Fibroblast of skin of scalp (primary cell): ENCODE data around the gene ATP9A.
A peak's percentile ranks its signal among the peaks of the same experiment; 100 is the strongest.
"Not testable (repeated sequence)": the region's sequence is repeated elsewhere in the genome, so short reads cannot be mapped to it uniquely, and the experiment has no call there.

Source experiments
- DNase-seq: peaks from one replicate; pipeline ENCODE4 v3.0.0-alpha.2; 2013

Gene ATP9A

DNA sequence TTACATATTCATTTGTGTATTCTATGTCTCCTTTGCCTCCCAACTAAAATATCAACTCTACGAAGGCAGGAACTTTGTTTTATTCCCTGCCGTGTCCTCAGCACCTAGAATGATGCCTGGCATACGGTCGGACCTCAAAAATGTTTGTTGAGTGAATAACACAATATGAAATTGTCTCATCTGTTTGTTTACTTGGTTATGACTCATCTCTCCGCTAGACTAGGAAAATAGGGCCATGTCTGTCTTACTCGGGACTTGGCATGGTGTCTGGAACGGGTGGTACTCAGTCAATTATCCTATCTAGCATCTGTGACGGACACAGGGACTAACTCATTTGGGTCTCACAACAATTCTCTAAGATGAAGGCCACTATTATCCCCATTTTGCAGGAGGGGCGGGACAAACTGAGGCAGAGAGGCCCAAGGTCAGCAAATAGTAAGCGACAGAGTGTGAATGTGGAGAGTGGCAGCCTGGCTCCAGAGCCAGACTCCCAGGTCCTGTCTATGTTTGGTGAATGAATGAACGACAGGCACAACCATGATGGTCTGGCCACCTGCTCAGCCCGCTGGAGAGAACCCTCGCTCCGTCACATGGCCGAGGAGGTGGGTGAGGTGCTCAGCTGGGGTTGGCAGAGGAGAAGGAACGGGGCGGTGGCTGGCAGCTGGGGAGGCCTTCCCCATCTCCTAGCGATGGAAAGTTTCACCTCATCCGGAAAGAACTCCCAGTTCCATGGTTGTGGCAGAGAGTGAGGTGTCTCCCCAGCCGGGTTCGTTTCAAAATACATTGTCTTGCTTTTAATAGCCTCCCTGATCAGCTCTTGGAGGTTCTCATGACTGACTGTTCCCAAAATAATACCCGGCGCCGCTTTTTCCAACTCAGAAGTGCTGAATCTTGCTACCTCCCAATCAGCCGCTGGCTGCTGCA is 198.1 kb downstream of the ATP9A start:
- no peak for DNase-seq

DNA sequence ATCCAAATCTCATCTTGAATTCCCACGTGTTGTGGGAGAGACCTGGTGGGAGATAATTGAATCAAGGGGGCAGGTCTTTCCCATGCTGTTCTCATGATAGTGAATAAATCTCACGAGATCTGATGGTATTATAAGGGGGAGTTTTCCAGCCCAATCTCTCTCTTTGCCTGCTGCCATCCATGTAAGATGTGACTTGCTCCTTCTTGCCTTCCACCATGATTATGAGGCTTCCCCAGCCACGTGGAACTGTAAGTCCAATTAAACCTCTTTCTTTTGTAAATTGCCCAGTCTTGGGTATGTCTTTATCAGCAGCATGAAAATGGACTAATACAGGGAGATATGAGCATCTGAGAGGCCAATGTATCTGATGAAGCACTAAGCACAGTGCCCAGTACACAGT is 199.7 kb downstream of the ATP9A start:
- not testable (repeated sequence) for DNase-seq

DNA sequence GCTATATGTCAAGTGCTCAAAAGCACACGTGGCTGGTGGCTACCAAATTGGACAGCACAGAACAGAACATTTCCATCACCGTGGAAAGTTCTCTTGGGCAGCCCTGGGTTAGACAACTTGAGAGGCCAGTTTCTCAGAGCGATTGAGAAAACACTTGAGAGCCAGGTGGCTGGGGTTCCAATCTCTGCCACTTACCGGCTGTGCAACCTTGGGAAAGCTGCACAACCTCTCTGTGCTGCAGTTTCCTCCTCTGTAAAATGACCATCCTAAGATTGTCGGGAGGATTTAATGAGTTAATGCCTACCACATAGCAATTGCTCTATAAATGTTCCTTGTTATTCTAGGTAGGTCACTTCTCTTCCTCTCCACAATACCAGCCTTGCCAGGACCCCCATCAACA is 200.6 kb downstream of the ATP9A start:
- no peak for DNase-seq

DNA sequence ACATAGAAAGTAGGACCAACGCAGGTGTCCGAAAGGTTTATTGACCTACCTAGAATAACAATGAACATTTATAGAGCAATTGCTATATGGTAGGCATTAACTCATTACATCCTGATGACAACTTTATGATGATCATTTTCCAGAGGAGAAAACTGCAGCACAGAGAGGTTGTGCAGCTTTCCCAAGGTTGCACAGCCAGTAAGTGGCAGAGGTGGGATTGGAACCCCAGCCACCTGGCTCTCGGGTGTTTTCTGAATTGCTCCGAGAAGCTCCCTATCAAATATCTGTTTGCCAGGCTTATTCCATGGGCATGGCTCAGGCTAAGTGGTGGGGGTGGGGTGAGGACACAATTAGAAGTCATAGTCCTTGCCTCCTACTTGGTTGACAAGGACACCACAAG is 201.6 kb downstream of the ATP9A start:
- no peak for DNase-seq

DNA sequence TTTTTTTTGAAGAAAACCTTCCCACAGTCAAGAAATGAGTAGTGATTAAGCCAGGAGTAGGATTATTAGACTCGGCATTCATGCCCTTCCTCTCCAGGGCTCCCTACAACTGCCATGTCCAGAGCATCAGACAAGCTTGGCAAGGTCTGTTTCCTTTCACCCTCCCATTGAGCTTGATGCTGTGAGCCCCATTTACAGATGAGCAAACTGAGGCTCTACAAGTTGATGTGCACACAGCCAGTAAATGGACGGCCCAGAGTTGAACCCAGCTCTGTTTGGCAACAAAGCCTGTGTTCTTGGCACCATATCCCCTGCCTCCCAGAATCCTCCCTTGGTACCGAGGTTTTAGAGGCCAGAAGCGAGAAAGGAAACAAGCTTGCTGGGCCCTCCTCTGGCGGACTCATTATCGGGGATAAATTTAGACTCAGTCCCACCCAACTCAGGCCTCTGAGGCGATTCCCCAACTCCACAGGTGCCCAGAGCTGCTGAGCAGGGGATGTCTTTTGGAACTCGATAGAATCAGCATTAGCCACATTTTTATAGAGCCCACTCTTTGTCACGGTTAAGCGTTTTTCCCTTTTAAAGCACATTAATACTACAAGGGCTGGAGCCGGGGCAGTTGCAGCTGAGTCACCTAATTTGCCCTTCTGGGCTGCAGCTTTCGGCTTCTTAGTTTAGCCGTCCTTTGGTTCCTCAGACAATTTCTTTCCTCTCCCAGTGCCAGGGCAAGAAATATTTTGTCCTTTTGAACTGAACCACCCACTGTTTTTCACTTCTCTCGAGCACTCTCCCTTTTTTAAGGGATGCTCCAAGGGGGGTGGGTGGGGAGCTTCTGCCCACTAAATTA is 202.7 kb downstream of the ATP9A start:
- DNase-seq = peak; percentile 43

DNA sequence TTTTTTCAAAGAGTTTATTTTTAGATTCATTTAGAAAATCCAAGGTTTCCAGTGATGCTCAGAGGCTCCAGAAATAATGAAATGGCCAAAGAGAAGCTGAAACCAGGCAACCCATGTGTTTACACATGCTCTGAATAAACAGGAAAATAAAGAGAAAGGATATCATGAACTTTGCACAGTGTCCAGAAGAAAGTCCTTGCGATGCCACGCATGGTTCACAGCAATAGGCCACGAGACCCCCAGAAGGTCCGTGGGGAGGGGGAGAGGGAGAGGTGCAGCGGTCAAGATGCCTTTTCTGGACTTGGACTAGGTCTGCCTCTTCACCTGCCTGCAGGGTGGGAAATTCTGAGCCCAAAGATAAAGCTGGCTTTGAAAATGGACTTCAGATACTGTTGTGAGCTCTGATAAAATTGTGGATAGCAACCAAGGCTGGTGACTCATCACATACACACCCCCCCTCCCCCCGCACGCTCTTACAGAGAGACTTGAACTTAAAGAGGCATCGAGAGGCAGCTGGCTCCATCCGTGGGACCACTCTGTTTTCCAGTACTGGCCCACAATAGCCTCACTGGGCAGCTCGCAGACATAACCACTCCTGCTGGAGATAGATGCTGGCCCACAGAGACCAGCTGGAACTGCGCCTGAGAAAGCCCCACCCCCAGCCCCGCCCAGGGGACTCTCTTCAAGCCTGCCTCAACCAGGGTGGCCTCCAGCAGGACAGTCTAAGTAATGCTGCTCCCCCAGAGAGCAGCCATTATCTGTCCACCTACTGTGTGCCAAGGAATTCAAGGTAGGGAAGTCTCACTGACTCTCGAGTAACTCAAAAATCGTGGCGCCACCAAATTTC is 204.5 kb downstream of the ATP9A start:
- peak; percentile 83 for DNase-seq

DNA sequence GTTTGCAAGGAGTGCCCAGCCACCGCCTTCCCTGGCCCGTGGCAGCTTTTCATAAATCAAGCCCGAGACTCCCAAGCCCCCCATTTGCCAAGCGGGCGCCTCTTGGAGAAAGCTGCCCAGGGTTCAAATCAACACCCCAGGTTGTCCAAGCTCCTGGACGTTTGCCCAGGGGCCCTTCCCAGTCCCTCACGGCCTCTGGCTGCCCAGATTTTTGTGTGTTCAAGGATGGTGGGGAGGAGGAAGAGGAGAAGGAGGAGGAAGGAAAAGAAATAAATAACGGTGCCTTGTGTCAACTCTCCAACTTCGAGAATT is 205.1 kb downstream of the ATP9A start:
- DNase-seq = no peak

DNA sequence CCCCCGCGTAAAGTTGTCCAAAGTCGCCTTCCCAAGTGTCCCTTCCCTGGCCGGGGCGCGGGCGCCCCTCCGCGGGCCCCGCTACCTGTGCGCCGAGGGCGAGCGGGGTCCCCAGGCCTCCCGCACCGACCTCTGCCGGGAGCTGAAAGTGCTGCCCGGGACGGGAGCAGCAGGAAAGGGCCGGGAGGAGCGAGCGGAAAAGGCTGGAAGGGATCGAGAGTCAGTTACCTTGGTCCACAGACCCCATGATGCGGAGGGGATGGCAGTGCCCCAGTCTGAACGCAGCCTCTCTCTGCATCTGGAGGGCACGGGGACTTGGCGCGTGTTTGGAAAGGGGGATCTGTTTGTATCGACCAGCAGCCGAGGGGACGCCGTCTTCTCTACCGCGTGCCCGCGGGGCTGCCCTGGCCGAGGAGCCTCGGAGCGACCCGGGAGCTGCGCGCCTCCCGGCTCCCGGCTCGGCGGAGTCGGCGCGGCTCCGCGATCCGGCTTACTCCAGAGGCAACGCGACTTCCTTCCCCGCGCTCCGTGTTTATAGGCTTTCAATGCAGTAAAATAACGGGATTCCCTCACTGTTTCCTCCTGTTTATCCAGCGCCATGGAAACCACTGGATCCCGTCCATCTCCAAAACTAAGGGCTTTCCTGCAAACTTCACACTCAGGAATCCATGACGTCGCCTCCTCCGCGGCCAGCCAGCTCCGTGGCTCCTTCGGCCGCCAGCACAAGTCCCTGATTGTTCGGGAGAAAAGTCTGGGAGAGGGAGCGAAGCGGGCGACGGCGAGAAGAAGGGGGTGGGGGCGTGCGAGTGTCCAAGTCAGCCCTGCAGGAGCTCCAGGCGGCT is 205.6 kb downstream of the ATP9A start:
- DNase-seq = peak; percentile 95

DNA sequence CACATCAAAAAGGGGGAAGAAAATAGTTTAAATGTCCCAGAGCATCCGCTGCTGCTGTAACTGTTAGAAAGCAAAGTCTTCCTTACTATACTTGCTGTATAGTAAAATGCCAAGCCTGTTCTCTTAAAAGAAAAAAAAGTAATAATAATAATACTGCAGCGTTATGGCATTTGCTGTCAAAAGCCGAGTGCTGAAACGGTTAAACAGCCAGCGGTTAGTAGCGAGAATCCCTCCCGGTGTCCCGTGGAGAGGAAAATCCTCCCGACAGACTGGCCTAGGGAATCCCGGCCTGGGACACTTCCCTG is 206.2 kb downstream of the ATP9A start:
- DNase-seq = peak; percentile 47

DNA sequence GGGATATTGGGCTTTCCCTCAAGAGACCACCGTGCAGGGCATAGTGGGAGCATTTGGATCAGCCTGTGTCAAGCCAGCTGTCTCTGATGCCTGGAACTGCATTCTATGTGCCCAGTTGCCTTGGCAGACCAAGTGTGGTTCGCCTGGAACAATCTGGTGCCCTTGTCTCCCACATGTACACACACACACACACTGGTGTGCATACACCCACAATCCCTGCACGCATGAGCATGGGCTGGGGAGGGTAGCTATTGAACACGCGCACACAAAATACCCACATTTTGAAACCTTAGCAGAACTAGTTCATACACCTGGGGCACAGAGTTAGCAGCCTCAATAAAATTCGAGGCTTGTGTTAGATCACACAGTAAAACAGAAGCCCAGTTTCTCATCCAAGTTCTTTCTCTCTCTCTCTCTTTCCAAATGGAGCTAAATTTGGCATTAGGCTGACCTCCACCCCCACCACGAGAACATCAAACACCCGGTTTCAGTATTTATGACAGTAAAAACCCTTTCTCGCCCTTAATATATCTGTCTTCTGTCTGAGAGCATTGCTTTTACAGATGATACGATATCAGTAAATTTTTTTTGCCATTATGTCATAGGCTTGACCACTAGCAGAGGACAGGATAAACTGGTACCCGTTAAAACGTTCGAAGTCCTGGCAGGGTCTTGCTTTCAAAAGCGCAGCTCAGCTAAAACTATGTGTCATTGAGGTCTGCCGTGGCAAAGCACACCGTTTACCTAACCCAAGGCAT is 207.5 kb downstream of the ATP9A start:
- no peak for DNase-seq

DNA sequence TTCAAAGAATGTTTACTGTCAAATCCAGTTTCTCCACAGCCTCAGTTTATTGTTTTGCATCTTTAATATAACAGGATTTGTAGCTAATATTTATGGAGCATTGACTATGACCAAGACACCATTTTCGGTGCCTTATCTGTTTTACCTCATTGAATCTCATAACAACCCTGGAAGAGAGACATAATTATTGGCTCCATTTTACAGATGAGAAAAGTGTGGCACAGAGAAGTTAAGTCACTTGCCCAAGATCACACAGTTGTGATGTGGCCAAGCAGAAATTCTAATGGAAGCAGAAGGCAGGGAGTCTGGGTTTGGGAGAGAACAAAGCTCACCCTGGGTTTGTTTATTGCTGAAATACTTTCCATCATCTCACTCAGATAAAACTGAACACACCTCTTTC is 208.1 kb downstream of the ATP9A start:
- DNase-seq = no peak

DNA sequence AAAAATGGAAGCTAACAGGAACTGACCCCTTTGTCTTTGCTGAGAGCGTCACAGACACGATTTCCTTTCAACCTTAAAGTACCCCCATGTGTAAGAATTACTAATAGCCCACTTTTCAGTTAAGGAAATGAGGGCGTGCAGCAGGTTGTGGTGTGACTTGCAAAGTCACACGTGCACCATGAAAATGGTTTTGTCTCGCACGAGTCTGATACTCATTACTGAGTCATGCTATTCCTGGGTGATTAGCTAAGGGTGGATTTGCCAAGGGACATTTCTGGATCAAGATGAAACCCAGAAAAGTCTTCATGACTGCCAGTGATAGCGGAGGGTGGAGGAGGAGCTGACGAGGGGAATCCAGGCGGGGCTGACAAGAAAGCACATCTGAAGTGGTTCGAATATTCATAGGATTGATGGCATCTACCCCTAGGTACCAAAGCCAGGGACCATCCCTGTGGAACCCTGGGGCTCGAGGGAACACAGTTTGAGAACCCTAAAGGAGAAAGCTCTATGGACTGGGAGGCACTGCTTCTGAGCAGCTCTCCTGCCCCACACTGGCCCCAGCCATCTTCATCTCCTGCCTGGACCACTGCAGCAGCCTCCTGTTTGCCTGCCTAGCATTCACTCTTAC is 213.5 kb downstream of the ATP9A start:
- peak; percentile 77 for DNase-seq

DNA sequence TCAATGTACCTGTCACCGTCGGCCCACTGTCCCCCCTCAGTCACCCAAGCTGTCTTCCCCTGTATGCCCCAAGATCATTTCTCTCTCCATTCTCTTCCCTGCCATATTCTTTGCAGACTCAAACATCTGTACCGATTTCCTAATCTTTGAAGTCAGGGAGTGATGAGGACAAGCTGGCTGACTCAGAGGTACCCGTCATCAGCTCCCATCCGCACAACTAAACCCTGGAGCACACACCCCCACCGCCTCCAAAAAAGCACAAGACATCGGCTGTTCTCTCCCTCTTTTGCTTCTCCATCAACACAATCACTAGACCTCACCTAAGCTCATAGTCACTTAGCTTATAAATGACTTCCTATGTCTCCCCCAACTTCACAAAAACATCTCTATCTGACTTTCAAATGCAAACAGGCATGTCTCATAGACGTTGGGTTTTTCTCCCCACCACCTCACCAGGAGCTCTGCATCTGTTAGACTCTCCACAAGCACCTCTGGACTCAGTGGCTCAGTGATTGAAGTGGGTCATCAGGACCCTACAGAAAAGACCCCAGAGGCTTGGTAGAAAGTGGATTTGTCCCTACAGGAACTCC is 214.2 kb downstream of the ATP9A start:
- DNase-seq = no peak

DNA sequence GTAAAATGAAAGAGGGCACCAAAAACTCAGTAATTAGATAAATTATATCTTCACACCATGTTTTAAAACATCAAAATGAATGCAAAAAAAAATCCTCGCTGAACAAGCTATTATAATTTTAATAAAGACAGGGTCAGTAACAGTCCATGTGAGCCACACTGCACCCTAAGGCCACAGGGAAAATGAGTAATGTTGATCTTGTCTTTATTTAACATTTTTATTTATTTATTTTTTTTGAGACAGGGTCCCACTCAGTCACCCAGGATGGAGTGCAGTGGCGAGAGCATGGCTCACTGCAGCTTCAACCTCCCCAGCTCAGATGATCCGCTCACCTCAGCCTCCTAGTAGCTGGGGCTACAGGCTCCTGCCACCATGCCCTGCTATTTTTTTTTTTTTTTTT is 217.0 kb downstream of the ATP9A start:
- no peak for DNase-seq

DNA sequence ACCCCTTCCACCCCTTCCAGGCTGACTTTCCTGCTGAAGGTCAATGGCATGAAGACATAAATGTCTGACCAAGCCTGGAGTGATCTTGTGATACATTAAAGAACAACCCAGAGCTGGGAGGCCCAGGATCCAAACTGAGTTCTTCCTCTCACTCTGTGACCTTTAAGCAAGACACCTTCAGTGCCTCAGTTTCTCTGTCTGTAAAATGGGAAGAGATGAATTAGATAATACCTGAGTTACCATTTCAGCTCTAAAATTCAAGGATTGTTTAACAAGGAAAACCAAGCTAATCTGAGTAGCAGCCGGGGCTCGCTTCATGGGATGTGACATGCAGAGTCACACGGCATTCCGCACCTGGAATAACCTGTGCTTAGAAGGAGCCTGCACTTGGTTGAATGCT is 218.7 kb downstream of the ATP9A start:
- no peak for DNase-seq

DNA sequence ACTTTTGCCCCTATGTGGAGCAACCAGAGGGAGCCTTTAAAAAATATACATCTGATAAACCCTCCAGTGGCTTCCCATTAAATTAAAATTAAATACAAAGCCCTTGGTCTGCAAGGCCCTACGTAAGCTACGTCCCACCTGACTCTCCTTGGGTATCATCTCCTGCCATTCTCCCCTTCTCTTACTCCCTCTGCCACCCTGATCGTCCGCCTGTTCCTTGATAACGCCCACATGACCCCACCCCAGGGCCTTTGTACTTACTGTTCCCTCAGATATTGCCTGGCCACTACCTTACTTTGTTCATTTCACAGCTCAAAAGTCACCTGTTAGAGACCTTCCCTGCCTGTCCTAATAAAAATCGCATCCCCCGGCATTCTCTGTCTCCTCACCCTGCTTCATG is 220.2 kb downstream of the ATP9A start:
- DNase-seq = no peak
